Subcutaneous preadipocyte (primary cell): ENCODE results near the gene GLG1. TPM values are rescaled to one million over a fixed set of nuclear protein-coding genes. Genes with fewer than 3 reads are reported as not detected.

ENCODE experiments used
- small RNA-seq: library from RNA; depleted of rRNA; stranded (forward); fragments of <200 nt; gene quantifications from one replicate; pipeline ENCODE3, GENCODE V24; 2012
- total RNA-seq: library from RNA; depleted of rRNA; stranded (reverse); fragments of >200 nt; gene quantifications from 2 replicates; pipeline ENCODE4 v1.2.3, GENCODE V29; 2012

Gene GLG1
- total RNA-seq: 95.5 and 144 TPM in 2 replicates

DNA sequence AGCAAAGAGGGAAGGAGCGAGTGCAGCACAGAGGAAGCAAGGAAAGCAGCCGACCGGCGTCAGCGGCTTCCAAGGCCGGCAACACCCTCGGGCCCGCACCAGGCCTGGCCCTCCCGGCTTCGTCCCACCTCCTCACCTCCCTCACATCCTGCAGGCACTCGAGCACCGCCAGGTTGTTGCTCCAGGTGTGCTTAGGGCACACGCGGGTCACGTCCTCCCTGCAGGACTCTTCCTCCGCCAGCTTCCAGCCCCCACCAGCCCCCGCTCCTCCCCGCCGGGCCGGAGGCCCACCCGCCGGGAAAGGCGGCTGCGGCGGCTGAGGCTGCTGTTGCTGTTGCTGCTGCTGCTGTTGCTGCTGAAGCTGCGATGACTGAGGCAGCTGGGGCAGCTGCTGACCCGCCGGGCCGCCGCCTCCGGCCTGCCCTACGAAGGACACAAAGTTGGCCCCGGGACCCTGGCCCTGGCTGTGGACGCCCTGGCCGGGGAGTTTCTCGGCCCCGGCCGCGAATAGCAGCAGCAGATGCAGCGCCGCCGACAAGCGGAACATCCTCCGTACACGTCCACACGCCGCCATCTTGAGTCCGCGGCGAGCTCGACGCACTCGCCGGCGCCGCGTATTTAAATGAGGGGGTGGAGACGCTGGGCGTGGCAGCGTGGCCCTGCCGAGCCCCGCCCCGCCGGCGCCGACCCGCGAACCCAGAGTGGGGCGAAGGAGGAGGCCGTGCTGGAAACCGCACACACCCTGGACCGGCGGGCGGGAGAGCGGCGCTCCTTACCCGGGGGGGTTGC is at the start of gene GLG1:
Gene GLG1 (minus strand): TSS at position 594 of the 789 bp plus-strand sequence. CDS start 20 bp downstream, at position 574.

DNA sequence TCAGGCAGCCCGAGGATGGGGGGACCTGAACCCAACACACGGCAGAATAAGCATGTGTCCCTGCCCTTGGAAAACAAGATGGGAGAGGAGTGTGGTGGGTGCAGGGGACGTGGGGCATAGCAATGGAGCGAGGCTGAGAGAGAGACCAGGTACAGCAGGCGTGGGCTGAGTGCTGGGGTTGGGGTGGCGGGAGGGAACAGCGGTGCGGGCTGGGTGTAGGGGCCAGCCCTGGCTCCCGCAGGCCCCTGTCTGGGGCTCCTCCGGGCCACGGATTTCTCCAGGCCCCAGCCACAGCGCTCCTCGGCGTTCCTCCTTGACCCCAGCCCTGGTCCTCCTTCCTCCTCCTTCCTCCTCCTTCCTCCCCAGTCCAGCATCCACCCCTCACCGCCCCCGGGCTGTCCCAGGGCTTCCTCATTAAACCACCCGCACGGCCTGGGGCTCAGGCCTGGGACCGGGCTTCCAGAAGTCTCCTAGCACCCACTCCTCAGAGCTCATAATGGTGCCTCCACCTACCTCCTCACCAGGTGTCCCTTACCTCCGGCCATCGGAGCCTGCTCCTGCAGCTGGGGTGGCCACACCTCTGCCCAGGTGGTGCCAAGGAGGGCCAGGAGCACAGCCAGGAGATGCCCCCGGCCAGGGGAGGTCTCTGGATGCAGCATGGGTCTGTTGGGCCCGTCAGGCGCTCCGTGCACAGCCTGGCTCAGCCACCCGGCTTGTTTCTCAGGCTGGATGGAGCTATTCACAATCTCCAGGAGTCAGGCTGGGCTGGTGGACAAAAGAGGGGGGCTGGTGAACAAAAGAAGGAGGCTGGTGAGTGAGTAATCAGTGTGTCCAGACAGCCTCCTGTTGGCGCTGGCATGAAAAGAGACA is 186.1 kb downstream of the GLG1 start, which contains the start of gene CLEC18B:
Gene CLEC18B (minus strand): TSS at position 867 of the 870 bp plus-strand sequence. CDS start 208 bp downstream, at position 659.

Small RNAs within 50 kb of the gene (small RNA-seq; reads per million reads assigned to genes)
- gene RF00019 (not detected), gene RNU6-237P (not detected)

Other genes starting within 250 kb of the GLG1 start
- gene NPIPB15, start 230.8 kb downstream of the GLG1 start, total RNA-seq: under 0.01 and 0.59 TPM in 2 replicates
- under 0.01 and 0.20 TPM in 2 replicates for gene CLEC18B, start 185.6 kb downstream of the GLG1 start, total RNA-seq
- 19.5 and 39.3 TPM in 2 replicates for gene RFWD3, start 59.8 kb upstream of the GLG1 start, total RNA-seq
- gene MLKL, start 93.7 kb upstream of the GLG1 start, total RNA-seq: 15.1 and 18.8 TPM in 2 replicates
- not detected in 2 replicates for gene FA2H, start 167.7 kb upstream of the GLG1 start, total RNA-seq